Measurements from ENCODE around the gene FUT6.

GRCh38 chr19:5820785-5821184 is 18.7 kb downstream of the FUT6 start:
- no peak for TF ChIP-seq CTCF (IDR thresholded peaks at IDR 0.05)
- no peak for TF ChIP-seq POLR2A (IDR thresholded peaks at IDR 0.05)

All from esophagus squamous epithelium (tissue), 4 donors.